Middle frontal gyrus (tissue), 1 donor: ENCODE measurements around the gene ARHGEF7.

Experiments
- DNase-seq: peaks from one replicate; pipeline ENCODE4 v3.0.0-alpha.2; 2015; ENCODE audit warnings: low spot score; ENCODE audit errors: extremely low spot score

ARHGEF7 gene

DNA sequence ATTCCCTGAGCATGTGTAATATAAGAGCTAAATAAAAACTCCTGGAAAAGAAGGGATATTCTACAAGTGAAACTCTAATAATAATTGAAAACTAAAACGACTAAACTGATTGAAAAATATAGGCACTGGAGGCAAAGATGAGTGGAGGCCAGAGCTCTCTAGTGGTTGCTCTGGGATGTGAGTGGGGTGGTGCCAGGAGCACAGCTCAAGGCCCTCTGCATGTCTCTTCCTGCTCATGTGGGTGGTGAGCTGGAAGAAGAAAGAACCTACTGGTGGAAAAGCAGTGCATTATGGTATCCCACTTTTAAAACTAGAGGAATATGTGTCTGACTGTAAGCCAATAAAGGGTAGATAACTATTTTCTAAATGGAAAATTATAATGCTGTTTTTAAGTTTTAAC lies 15.8 kb upstream of the ARHGEF7 start:
- no peak for DNase-seq

DNA sequence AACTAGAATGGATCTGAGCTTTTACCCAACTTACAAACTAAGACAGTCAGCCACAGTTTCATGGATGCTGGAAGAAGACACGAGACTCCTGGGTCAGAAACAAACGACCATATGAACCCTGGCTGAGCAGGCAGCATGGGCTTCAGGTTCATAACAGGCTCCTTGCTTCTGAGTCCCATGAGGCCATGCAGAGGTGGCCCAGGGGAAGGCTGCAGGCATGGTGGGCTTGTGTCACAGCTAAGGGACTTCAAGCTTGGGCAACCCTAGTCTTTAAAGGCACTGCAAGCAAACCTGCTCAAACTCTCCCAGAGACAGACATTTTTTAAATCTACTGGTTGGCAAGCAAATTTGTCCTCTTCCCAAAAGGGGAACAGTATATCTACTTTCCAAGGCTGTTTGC lies 5.1 kb upstream of the ARHGEF7 start:
- no peak for DNase-seq

DNA sequence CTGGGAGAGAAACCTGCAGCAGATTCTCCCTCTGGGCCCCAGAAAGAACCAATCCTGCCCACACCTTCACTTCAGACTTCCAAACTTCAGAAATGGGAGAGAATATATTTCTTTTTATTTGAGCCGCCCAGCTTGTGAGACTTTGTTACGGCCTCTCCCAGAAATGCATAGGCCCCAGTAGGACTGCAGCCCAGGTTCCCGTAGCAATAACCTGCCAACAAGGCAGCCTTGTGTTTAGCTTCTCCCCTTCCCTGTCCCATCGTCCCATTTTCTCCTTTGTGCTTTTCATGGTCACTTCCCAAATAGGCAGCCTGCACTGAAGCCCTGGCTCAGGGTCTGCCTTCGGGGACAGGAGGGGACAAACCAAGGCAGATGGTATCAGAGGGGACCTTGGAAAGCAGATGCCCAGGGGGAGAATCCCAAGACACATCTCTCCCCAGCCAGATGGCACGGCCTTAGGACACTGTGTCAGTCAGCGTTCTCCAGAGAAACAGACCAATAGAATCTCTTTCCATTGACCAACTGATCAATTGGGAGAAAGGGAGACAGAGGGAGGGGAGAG lies 3.7 kb upstream of the ARHGEF7 start:
- DNase-seq: no peak

DNA sequence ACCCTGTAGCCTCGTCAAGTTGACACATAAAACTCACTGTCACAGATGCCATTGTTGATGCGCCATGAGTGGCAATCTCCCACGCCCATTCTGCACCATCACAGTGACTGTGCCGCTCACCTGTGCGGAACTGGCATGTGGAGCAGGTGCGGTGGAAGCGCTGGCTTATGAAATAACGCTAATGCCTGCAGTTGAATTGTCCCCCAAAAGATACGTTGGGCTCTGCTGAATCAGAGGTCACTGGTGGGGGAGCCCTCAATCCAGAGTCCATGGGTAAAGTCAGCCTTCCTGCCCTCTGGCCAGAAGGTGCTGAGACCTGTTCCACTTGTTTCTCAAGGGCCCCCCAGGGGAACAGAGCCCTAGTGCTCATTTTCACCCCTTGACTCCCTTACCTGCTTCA lies 2.9 kb upstream of the ARHGEF7 start:
- DNase-seq: no peak

DNA sequence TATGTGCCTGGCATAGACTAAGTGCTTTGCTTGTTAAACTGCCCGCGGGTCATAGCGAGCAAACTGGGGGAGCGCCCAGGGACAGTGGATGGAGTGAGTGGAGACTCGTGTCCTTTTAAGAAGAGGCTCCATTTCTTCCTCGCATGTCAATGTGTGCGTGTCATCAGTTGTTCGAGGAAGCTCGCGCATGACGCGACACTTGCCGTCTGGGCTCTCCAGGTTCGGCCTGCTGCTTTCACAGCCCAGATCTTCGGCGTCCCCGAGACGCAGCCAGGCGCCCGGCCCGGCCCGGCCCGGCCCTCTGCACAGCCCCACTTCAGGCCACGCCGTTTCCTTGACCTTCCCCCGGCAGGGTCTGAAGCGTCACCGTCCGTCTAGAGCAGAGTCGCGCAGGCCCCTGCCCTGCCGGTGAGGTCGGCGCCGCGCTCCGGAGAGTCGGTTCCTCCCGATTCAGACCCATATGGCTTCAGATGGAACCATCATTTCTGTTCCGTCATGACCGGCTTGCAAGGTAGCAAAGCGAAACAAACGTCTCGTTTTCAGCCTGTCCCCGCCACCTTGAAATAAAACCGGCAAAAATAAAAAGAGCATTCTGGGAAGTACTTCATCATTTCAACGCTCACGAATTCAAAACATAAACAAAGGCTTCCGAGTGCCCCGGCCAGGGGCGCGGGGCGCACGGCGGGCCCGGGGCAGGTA lies 599 bp upstream of the ARHGEF7 start:
- peak; percentile 26 for DNase-seq

DNA sequence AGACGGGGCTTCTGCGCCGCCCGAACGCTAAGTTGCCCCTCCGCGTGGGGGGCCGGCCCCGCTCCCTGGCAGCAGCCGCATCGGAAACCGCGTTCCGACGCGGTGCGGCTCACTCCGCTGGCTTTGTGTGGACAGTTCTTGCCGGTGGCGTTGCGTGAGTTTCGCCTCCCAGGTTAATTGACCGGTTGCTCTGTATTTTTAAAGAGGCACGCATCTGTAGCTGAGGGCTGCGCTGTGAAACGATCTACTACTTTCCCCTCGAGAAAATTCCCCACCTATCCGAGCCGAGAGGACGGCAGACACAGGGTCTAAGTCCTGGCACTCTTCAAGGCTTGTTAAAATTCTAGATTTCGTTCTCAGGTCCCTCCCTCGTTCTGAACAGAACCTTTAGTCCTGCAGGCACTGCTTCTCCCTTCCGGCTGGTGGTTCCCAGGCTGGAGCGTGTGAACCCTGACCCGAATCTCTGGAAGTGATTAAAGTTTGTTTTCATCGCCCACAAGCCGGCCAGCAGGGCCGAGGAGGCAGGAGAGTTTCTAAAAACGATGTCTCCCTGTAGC lies 933 bp downstream of the ARHGEF7 start:
- DNase-seq: no peak

DNA sequence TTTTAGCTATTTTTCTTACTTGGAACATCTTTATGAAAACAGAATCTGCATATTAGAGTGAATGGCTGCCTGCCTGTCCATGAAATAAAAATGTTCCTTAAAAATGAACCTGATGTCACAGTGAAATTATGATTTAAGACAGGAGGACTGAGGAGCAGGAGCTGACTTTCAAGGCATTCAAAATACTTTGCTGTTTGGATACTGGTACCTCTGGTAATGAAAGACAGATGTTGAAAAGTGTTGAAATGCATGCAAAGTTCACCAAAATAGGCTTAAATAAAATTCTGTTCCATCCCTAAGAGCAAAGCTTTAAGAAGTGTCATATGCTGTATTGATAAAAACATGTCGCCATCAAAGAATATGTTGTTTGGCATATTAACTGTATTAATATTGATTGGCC lies 1.7 kb downstream of the ARHGEF7 start:
- DNase-seq: no peak

DNA sequence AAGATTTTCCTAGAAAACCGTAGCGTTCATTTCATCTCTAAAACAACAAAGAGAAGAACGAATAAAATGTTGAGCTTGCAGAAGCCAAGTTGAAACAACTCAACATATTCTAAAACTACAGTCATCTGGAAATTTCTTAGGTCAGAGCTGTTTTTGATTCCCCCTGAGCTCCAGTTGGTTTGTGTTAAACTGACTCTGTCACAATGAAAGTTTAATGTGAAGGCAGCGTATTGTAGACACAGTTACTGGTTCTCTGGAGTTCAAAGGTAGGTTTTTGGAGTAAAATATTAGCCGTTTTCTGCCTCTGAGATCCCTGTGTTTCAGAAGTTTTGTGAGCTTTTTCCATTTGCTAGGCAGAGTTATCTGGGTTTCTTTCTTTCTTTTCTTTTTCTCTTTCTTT lies 2.2 kb downstream of the ARHGEF7 start:
- no peak for DNase-seq

DNA sequence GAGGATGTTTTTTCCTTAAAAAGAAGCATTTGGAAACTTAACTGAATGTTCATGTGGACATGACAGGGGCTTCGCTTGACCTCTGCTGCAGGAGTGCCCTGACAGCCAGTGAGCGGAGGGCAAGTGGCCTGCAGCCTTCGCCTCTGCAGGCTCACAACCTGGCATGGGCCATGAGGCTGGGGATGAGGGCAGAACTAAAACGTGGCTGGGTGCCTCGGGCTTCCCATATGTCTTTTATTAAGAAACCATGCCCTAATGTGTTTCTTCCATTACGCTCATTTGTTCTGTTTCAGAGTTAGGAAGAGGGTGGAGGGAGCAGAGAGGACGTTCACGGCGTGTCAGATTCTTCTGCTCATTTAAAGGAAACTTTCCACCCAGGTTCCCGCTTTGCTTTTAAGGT lies 2.9 kb downstream of the ARHGEF7 start:
- no peak for DNase-seq

DNA sequence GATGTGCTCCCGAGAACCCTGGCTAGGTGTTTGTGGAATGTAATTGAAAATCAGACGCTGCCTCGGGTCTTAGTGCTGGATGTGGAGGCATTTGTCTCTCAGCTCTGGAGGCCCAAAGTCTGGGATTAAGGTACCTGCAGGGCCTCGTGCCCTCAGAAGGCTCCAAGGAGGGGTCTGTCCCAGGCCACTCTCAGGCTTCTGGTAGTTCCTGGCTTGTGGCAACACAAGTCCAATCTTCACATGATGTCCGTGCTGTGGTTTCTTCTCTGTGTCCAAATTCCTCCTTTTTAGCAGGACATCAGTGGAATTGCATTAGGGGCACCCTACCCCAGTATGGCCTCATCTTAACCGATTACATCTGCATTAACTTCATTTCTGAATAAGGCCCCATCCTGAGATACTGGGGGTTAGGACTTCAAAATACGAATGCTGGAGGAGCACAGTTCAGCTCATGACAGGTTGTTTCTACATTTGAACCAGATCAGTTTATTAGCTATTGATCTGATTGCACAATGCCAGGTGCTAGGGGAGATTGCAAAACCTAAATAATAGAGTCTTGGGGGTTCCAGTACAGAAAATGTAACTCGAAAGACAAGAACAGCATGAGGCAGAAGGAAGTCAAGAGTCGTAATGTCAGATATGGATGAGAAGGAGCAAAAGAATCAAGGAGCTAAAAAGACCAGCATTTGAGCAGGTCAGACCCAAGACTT lies 3.9 kb downstream of the ARHGEF7 start:
- no peak for DNase-seq

DNA sequence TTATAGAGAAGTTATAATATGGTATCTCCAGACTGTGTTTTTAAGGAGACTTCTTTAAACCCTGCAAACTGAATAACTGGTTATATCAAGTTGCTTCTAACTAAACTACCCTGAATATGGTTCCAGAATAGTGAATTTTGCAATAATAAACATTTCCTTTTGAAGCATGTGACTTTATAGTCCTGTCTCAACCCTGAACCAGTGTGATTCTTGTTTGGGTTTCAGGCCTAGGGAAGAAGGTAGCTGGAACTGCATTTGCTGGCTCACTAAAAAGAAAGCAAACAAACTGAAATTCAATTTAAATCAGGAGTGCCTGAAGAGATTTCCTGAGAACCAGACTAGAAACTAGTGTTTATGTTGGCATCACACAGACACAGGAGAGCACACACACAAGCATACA lies 4.9 kb downstream of the ARHGEF7 start:
- DNase-seq: no peak

DNA sequence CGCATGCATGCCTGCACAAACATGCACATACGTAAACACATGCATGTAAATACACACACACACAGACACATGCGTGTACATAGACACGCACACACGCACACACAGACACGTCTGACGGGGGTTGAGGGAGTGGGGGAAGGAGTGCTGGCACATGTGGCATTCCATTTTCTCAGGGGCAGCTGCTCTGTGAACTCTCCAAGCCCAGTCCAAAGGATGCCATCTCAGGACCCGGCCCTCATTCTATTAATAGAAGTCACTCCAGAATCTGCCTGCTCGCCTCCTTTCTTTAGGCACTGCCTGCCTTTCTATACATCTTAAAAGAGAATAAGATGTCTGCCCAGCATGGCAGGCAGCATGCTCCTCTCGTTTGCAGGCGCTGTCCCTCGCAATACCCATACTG lies 5.3 kb downstream of the ARHGEF7 start:
- no peak for DNase-seq

DNA sequence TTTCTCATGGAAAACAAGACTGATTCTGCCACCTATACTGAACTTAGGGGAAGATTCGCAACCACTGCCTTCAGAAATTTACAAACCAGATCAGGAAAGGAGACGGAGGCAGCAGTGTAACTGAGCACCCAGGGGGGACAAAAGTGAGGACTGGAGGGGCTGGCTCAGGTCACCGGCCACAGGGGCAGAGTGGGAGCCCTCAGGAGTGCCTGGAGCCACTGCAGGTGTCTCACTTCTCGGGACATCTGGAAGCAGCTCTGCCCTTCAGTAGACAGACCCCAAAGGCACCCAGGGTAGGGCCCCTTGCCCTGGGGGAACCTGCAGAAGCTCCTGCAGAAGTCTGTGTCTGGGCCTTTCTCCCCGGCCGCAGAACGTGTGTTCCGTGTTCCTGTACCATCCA lies 5.8 kb downstream of the ARHGEF7 start:
- no peak for DNase-seq

DNA sequence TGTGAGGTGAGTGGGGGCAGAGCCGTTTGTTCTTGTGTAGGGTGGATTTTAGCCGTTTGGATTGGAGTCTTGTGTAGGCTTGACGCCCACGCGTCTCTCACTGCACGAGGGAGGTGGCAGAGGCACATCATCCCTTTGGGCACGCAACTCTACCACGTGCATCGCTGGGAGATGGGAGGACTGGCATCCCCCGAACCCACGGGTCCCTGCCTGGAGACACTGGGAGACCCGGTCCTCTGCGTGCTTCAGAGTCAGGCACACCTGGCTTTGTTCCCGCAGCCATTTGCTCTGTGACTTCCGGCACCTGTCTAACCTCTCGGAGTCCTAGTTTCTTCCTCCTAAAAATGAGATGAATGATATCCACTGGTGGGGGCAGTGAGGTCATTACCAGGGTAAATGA lies 6.4 kb downstream of the ARHGEF7 start:
- DNase-seq: no peak

DNA sequence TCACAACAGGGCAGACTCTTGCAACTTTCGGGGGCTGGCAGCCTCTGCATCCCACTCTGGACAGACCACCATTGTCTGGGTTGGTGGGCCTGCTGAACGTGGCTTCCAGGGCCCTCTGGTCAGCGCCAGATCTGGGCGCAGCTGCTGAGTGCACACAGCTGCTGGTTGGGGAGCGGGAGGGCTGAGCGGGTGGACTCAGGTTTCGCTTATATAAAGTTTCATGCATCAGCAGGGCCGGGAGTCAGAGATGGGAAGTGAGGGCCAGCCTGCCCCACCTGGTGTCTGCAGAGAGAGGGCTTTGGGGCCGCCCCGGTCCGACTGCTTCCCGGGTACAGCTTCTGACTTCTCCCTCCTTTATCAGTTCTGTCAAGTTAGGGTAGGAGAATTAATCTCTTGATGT lies 6.9 kb downstream of the ARHGEF7 start:
- DNase-seq: no peak

DNA sequence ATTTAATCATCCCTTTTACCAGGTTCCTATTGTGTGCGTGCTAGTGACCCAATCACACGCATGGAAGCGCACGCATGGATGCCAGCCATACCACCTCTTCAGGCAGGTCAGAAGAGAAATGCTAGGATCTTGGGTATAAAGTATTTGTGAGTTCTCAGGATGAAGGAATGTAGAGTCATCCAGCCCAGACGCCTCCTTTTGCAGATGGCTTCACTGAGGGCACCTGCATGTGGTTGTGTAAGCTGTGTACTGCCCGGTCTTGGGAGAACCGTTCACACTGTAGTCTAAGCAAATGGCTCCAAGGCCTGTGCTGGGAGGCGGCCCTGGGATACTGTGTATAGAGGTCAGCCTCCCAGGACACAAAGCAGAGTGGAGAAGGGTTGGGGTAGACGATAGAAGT lies 7.5 kb downstream of the ARHGEF7 start:
- no peak for DNase-seq

DNA sequence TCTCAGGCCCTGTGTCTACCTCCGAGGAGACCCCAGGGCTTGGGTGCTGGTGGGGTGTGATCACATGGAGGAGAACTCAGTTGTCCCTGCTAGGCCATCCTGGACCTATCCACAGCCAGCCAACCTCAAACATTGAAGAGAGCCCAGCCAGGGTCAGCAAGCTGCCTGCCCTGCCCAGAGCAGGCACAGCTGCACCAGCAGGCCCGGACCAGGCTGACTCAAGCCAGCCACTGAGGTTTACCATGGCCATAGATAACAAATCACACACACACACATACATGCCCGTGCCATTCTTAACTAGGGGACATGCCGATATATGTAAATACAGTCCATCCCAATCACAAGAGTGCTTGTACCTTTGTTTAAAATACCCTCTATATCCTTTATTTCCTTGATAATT lies 8.1 kb downstream of the ARHGEF7 start:
- no peak for DNase-seq

DNA sequence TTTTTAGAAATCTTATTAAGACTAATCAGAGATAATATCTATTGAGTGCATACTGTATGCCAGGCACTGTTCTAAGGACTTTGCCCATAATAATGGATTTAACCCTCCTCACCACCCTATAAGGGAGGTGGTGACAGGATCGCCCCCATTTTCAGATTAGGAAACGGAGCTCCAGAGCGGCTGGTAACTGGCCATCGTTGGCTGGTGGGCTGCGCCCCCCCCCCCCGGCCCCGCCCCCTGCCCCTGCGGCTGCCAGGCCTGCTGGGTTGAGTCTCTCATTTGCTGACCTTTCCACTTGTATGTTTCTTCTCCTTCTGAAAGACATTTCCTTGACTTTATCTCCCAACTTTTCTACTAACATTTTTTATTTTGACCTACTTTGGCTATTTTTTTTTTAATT lies 8.5 kb downstream of the ARHGEF7 start:
- no peak for DNase-seq

DNA sequence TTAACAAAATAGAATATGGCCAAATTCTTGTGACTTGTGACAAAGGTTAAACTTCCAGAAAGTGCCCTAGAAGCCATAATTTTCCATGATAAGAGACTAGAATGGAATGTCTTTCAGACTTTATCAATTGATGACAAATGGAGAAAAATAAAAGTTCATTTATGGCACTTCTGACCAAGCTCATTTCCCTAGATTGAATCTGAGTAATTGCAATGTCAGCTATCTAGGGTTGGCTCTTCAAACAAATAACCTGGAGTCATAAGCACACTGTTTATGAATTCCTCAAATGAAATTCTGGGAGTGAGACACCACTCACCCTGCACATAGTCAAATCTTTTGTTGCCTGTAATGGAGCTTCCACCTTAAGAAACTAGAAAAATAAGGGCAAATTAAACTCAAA lies 11.4 kb downstream of the ARHGEF7 start:
- DNase-seq: no peak

DNA sequence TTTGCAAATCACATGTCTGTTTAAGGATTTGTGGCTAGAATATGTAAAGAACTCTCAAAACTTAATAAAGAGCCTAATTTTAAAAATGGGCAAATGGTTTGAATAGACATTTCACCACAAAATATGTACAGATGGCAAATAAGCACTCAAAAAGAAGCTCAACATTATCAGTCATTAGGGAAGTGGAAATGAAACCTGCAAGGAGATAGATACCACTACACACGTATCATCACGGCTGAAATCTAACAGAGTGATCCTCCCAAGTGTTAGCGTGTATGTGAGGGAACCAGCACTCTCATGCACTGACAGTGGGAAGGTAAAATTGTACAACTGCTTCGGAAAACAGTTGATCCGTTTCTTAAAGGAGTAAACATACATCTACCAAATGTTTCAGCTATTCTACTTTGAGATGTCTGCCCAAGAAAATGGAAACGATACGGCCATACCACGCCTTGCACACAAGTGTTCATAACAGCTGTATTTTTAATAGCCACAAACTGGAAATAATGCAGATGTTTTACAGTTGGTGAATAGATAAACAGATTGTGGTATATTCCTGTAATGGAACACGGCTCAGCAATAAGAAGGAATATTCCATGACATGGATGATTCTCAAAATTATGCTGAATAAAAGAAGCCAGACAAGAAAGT lies 14.5 kb downstream of the ARHGEF7 start:
- DNase-seq: no peak

DNA sequence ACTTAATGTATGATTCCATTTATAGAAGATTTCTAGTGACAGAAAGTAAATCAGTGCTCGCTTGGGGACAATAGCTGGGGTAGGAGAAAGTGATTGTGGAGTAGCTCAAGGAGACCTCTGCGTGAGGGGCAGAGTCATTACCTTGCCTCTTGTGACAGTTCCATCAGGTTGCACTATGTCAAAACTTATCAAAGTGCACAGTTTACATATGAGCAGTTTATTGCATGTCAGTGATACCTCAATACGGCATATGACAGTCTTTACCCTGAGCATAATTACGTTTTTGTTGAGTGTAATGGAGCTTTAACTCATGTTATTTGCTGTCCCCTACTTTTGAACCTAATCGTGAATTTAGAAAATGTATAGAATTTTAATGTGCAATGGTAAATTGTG lies 15.0 kb downstream of the ARHGEF7 start:
- no peak for DNase-seq

DNA sequence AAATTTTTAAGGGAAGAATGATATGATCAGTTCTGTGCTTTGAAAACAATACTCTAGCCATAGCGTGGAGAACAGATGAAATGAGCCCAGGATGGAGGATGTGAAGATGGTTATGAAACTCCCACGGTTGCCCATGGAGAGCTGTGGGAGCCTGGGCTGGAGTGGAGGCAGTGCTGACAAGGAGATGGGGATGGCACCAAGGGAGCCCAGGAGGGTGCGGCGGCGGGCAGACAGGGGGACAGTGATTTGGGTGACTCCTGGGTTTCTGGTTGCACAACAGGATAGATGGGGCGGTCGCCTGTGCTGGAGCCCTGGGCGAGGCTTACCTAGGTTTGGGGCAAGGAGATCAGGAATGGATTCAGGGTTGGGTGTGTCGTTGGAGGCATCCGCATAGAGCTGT lies 15.9 kb downstream of the ARHGEF7 start:
- DNase-seq: no peak
